Naive B cell (primary cell): ENCODE results near the gene BEST4. TPM values are rescaled to one million over a fixed set of nuclear protein-coding genes. Genes with fewer than 3 reads are reported as not detected.
A peak's percentile ranks its signal among the peaks of the same experiment; 100 is the strongest.
"Not testable (repeated sequence)": the region's sequence is repeated elsewhere in the genome, so short reads cannot be mapped to it uniquely, and the experiment has no call there.

Experiments
- ATAC-seq, 2 donors: fragments of 150-1000 bp; cut with Tn5 transposase; 2 replicates each; pipeline ENCODE4 v1.10.0; 2021; ENCODE audit warnings: low read depth in 2 of 2, mild to moderate bottlenecking in 2 of 2, moderate library complexity in 2 of 2
- DNase-seq: peaks from one replicate; pipeline ENCODE4 v3.0.0; 2022
- H3K27ac Mint-ChIP-seq, 6 donors: one replicate each; pipeline ENCODE4 v1.8.0; 2020 to 2022; ENCODE audit warnings: mild to moderate bottlenecking in 6 of 6, mixed read lengths in 6 of 6, moderate library complexity in 5 of 6, inconsistent platforms in 2 of 6
- H3K27me3 Mint-ChIP-seq, 3 donors: one replicate each; pipeline ENCODE4 v1.8.0; 2021 to 2022; ENCODE audit warnings: mixed read lengths in 3 of 3, mild to moderate bottlenecking in 1 of 3
- H3K36me3 Mint-ChIP-seq, 2 donors: one replicate each; pipeline ENCODE4 v1.8.0; 2020 to 2022; ENCODE audit warnings: mixed read lengths in 2 of 2, inconsistent platforms in 1 of 2, mild to moderate bottlenecking in 1 of 2
- H3K4me1 Mint-ChIP-seq, 3 donors: one replicate each; pipeline ENCODE4 v1.8.0; 2020 to 2022; ENCODE audit warnings: mixed read lengths in 3 of 3, inconsistent platforms in 1 of 3, mild to moderate bottlenecking in 1 of 3, moderate library complexity in 1 of 3
- H3K4me3 Mint-ChIP-seq, 8 donors: one replicate each; pipeline ENCODE4 v1.8.0; 2020 to 2022; ENCODE audit warnings: mild to moderate bottlenecking in 8 of 8, mixed read lengths in 8 of 8, moderate library complexity in 8 of 8, inconsistent platforms in 2 of 8
- H3K9me3 Mint-ChIP-seq, 7 donors: one replicate each; pipeline ENCODE4 v1.8.0; 2020 to 2022; ENCODE audit warnings: mixed read lengths in 7 of 7, mild to moderate bottlenecking in 5 of 7, inconsistent platforms in 2 of 7, moderate library complexity in 1 of 7
- polyA plus RNA-seq, 6 donors: library from polyadenylated mRNA; unstranded; fragments of 300-500 nt; fragmentation: Illumina TruSeq; gene quantifications; one replicate each; pipeline ENCODE4 v1.2.3, GENCODE V29; 2021; ENCODE audit warnings: low read depth in 6 of 6

Gene BEST4
- polyA plus RNA-seq, 6 donors from 2014 or later, result 0.12 TPM; not detected in 5

DNA sequence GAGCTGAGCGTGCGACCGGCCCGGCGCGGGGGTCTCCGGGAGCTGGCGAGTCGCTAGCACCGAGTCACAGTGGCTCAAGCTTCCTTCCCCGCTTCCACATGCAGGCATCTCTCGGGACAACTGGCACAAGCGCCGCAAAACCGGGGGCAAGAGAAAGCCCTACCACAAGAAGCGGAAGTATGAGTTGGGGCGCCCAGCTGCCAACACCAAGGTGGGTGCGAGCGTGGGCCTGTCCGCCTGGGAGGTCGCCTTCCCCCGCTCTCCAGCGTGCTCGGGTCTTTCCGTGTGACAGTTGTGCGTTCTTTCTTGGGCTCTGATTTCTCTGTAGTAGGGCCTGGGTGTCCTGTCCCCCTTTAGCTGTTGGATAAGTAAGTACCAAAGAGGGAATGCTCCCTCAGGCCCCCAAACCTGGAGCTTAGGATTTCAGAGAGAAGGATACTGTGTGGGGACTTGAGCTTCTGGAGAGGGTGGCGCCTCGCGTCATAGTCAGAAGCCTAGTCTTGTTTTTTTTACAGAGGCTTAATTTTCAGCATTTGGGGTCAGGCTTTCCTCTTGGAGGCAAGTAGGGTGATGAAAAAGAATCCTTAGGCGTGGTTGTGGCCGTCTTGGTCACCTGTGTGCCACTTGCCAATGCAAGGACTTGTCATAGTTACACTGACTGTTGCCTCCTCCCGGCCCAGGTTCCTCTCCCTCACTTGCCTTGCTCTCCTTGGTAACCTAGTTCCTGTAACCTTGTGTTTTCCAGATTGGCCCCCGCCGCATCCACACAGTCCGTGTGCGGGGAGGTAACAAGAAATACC lies 11.8 kb downstream of the BEST4 start:
- peak; percentile 48 to 57 for ATAC-seq
- DNase-seq, result peak; percentile 73

DNA sequence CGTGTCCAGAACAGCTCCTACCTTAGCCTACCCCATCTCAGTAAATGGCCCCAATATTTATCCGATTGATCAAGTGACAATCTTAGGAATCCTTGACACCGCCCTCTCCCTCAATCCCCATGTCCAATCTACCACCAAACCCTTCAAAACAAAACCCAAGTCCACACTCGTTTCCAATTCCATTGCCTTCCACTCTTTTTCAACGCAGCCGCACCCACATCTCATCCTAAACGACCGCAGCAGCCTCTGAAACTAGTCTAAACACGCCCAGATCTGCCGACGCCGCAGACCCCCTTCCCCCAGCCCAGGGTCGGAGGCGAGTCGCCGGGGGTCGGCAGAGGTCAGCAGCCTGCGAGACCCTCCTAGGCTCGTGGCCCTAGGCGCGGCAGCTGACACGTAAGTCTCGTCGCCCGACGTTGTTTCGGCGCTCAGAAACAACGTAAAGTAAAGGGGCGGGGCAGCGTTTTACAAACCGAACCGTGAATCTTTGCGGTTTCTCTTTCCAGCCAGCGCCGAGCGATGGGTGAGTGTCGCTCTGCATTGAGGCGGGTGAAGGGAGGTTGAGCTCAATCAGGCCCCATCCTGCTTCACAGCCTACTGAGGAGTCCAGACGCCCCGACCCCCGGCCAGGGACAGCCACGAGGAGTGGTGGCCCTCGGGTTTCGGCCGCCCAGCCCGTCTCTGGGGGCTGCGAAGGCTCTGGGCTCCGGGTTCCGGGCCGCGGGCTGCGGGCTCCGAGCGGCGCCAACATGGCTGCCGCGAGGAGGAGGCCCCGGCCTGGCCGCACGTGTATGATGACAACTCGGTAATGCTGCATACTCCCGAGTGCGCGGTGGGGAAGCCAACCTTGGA lies 12.7 kb downstream of the BEST4 start, which contains the start of gene RPS8:
RPS8 (plus strand) TSS at position 463 of the 852 bp plus-strand sequence; CDS start at position 520, 57 bp downstream.
- Mint-ChIP-seq H3K27ac (peak within 1 kb of the TSS; percentile 96 to 99 (median 97)), H3K27me3 (no peaks in the 10 kb centered on the region), H3K36me3 (peaks cover 0 to 5% of the 10 kb centered on the region in 2 donors), H3K4me1 (peaks cover 25 to 41% (median 37%) of the 10 kb centered on the region in 3 donors), H3K9me3 (no peaks in the 10 kb centered on the region), H3K4me3 (peak within 1 kb of the TSS; percentile 90 to 98 (median 96))
- DNase-seq (peak; percentile 88), ATAC-seq (peak; percentile 83 to 87)

More for the DNA sequence above, 11.8 kb downstream of the BEST4 start:
- peaks cover 25 to 41% (median 37%) of the 10 kb centered on the region in 3 donors for H3K4me1 Mint-ChIP-seq
- peak overlapping the region; percentile 90 to 98 (median 96) for H3K4me3 Mint-ChIP-seq
- H3K27ac Mint-ChIP-seq, result peak overlapping the region; percentile 93 to 96 (median 96)
- H3K27me3 Mint-ChIP-seq, result no peaks in the 10 kb centered on the region
- no peaks in the 10 kb centered on the region for H3K9me3 Mint-ChIP-seq
- H3K36me3 Mint-ChIP-seq, result peaks cover 0 to 5% of the 10 kb centered on the region in 2 donors

GRCh38 chr1:44766421-44766820 lies 21.5 kb downstream of the BEST4 start:
- not testable (repeated sequence) for ATAC-seq, H3K4me1 Mint-ChIP-seq, H3K27me3 Mint-ChIP-seq, H3K4me3 Mint-ChIP-seq, H3K9me3 Mint-ChIP-seq, DNase-seq, H3K36me3 Mint-ChIP-seq
- H3K27ac Mint-ChIP-seq, result peak overlapping the region in 1 of 6 donors; percentile 86

DNA sequence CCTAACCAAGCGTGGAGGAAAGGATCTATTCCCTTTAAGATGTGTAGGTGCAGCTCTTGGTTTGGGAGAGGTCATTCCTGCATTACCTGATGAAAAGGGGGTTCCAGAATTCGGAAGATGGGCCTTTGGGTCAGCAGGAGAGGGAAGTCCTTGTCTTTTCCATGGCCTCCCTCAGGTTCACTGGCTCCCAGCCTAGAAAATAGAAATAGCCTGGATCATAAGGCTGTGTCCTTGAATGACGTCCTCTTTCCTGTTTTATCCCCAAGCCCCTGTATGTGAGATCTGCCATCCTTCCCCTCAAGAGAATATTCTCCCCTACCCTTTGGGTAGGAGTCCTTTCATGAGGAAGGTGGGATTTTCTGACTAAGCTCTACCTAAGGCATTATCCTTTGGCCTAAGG lies 27.1 kb downstream of the BEST4 start:
- H3K27ac Mint-ChIP-seq, result no peak overlapping the region
- H3K4me3 Mint-ChIP-seq, result no peak overlapping the region
- H3K9me3 Mint-ChIP-seq, result no peaks in the 10 kb centered on the region
- DNase-seq (no peak), ATAC-seq (no peak)
- peaks cover 10 to 15% (median 12%) of the 10 kb centered on the region in 3 donors for H3K4me1 Mint-ChIP-seq
- H3K27me3 Mint-ChIP-seq, result no peaks in the 10 kb centered on the region
- no peaks in the 10 kb centered on the region for H3K36me3 Mint-ChIP-seq

DNA sequence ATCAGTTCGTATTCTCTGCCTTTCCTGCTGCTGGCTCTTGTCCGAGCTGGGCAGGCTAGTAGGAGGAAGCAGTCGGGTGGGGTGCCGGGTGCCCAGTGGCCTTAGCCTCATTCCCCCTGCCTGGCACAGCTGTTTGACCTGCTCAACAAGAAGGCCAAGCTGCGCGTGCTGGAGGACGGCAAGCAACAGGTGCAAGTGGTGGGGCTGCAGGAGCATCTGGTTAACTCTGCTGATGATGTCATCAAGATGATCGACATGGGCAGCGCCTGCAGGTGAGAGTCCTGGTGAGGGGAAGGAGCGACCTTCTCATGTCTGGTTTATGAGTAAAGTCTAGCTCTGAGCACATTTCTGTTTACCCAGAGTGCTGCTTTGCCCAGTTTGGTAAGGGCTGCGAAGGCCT lies 28.9 kb downstream of the BEST4 start:
- no peaks in the 10 kb centered on the region for H3K9me3 Mint-ChIP-seq
- DNase-seq, result no peak
- H3K27me3 Mint-ChIP-seq, result no peaks in the 10 kb centered on the region
- H3K4me3 Mint-ChIP-seq, result no peak overlapping the region
- no peaks in the 10 kb centered on the region for H3K36me3 Mint-ChIP-seq
- no peak overlapping the region for H3K27ac Mint-ChIP-seq
- no peak for ATAC-seq
- peaks cover 10 to 15% (median 12%) of the 10 kb centered on the region in 3 donors for H3K4me1 Mint-ChIP-seq

DNA sequence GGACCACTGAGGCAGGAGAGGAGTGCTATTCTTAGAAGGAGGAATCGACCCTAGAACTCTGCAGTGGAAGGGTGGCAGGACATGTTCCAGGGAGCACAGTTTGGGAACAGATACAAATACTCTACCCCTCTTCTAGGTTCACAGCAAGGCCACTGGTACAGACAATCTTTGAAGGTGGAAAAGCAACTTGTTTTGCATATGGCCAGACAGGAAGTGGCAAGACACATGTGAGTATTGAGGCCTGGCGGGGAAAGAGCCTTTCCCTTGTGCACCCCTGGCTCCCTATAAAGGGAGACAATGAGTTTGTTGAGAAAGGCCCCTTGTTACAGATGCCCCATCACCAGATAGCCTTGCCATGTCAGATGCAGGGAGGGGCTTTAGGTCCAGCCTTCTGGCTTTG lies 30.6 kb downstream of the BEST4 start:
- H3K4me3 Mint-ChIP-seq, result peak overlapping the region in 4 of 8 donors; percentile 19 to 60 (median 38)

DNA sequence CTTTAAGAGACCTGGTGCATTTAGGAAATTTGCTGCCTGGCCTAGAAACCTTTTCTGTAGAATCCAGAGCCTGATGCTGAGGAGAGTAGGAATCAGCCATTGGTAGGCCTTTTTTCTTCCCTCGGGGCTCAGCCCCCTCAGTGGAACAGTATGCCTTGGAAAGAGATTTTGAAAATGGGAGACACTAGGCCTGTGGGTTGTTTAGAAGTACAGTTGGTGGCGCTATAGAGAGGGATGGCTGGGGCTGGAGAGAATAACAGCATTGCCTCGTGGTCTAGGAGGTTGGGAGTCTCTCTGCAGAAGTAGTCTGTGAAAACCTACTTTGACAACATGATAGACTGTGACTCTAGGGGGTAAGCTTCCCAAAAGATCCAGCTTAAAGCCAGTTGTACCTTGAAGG lies 40.1 kb downstream of the BEST4 start:
- ATAC-seq, result no peak
- Mint-ChIP-seq H3K27me3 (no peaks in the 10 kb centered on the region), H3K36me3 (no peaks in the 10 kb centered on the region), H3K27ac (no peak overlapping the region), H3K4me1 (no peaks in the 10 kb centered on the region), H3K4me3 (no peak overlapping the region), H3K9me3 (no peaks in the 10 kb centered on the region)
- no peak for DNase-seq

More for the DNA sequence above, 30.6 kb downstream of the BEST4 start:
- Mint-ChIP-seq H3K36me3 (no peaks in the 10 kb centered on the region), H3K4me1 (peaks cover 8 to 19% (median 10%) of the 10 kb centered on the region in 3 donors), H3K9me3 (no peaks in the 10 kb centered on the region), H3K27ac (no peak overlapping the region), H3K27me3 (no peaks in the 10 kb centered on the region)
- ATAC-seq, result peak in 1 of 2 donors; percentile 37
- DNase-seq, result no peak

- H3K36me3 Mint-ChIP-seq, result no peaks in the 10 kb centered on the region
- H3K9me3 Mint-ChIP-seq, result no peaks in the 10 kb centered on the region
- H3K27ac Mint-ChIP-seq, result no peak overlapping the region
- ATAC-seq (no peak), DNase-seq (no peak)
- H3K4me1 Mint-ChIP-seq, result peaks cover 6 to 20% (median 11%) of the 10 kb centered on the region in 3 donors
- no peaks in the 10 kb centered on the region for H3K27me3 Mint-ChIP-seq
- peak overlapping the region in 1 of 8 donors; percentile 26 for H3K4me3 Mint-ChIP-seq
Measured at GRCh38 chr1:44743211-44743610, 44.8 kb downstream of the BEST4 start.

DNA sequence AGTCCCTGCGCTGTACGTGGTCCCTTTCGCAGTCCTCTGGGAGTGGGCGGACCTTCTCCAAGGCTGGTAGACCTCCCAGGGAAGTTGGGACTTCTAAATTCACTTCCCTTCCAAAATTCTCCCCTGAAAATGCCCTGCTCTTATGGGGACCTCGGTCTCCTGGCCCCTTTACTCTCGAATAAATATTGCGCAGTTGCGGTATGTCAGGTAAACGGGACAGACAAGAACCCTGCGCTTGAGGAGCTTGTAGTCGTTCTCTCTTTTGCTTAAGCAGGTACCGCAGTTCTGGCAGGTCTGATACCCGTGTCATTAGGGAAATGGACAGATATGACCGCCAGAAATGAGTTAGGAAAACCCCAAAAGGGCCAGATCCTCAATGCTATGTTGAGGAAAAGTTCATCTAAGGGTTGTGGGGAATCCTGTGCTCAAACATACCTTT lies 47.8 kb downstream of the BEST4 start:
- peaks cover 6 to 26% (median 11%) of the 10 kb centered on the region in 3 donors for H3K4me1 Mint-ChIP-seq
- no peaks in the 10 kb centered on the region for H3K9me3 Mint-ChIP-seq
- H3K27me3 Mint-ChIP-seq, result no peaks in the 10 kb centered on the region
- ATAC-seq, result no peak
- peak overlapping the region in 4 of 6 donors; percentile 24 to 97 (median 80) for H3K27ac Mint-ChIP-seq
- no peak for DNase-seq
- no peaks in the 10 kb centered on the region for H3K36me3 Mint-ChIP-seq
- H3K4me3 Mint-ChIP-seq, result peak overlapping the region; percentile 85 to 97 (median 94)

DNA sequence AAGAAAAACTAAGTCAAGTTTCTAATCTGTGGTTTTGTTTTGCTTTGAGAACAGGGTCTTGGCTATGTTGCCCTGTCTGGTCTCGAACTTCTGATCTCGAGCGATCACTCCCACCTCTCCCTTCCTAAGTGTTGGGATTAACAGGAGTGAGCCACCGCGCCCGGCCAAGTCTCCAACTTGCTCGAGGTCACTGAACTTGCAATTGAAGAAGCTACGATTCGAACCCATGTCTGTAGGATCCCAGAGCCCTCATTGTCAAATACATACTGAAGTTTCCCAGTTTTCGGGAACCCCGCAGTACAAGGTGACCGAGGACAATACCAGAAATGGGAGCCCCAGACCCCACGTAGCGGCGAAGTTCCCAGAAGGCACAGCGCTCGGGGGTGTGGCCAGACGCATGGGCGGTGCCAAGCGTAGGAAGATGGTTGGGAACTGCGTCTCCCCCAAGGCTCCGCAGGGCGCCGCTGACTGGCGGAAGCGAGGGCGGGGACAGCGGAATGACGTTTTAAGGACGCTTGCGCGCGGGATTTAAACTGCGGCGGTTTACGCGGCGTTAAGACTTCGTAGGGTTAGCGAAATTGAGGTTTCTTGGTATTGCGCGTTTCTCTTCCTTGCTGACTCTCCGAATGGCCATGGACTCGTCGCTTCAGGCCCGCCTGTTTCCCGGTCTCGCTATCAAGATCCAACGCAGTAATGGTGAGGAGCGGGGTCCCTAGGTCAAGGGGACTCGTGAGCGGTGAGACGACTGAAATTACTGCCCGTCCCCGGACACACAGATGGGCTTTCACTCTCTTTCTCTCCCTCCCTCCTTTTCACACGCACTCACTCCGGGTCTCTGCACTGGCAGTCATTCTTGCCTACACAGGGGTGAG lies 48.4 kb downstream of the BEST4 start, which contains the start of gene KIF2C:
KIF2C (plus strand) TSS at position 531 of the 872 bp plus-strand sequence; CDS start at position 627, 96 bp downstream.
- H3K9me3 Mint-ChIP-seq, result no peaks in the 10 kb centered on the region
- peak within 1 kb of the TSS; percentile 85 to 97 (median 94) for H3K4me3 Mint-ChIP-seq
- no peaks in the 10 kb centered on the region for H3K36me3 Mint-ChIP-seq
- peak; percentile 100 for ATAC-seq
- peak; percentile 93 for DNase-seq
- H3K27me3 Mint-ChIP-seq, result no peaks in the 10 kb centered on the region
- peaks cover 6 to 26% (median 11%) of the 10 kb centered on the region in 3 donors for H3K4me1 Mint-ChIP-seq
- H3K27ac Mint-ChIP-seq, result peak within 1 kb of the TSS; percentile 78 to 97 (median 93)

GRCh38 chr1:44738953-44739306 lies 49.0 kb downstream of the BEST4 start:
- not testable (repeated sequence) for H3K27me3 Mint-ChIP-seq, DNase-seq, ATAC-seq, H3K9me3 Mint-ChIP-seq, H3K36me3 Mint-ChIP-seq
- Mint-ChIP-seq H3K27ac (peak overlapping the region; percentile 36 to 97 (median 93)), H3K4me3 (peak overlapping the region; percentile 85 to 97 (median 94)), H3K4me1 (peaks cover 6 to 26% (median 11%) of the 10 kb centered on the region in 3 donors)

- no peaks in the 10 kb centered on the region for H3K9me3 Mint-ChIP-seq
- no peaks in the 10 kb centered on the region for H3K27me3 Mint-ChIP-seq
- no peak overlapping the region for H3K27ac Mint-ChIP-seq
- ATAC-seq, result no peak
- H3K36me3 Mint-ChIP-seq, result no peaks in the 10 kb centered on the region
- H3K4me3 Mint-ChIP-seq, result no peak overlapping the region
- peaks cover 10 to 35% (median 13%) of the 10 kb centered on the region in 3 donors for H3K4me1 Mint-ChIP-seq
- no peak for DNase-seq
Measured at GRCh38 chr1:44735992-44736391, 52.0 kb downstream of the BEST4 start.
